ENCODE data around the gene MSGN1. TPM values are rescaled to one million over a fixed set of nuclear protein-coding genes. Genes with fewer than 3 reads are reported as not detected.

MSGN1 gene
- total RNA-seq, 1 donor from 2014 or later = not detected

DNA sequence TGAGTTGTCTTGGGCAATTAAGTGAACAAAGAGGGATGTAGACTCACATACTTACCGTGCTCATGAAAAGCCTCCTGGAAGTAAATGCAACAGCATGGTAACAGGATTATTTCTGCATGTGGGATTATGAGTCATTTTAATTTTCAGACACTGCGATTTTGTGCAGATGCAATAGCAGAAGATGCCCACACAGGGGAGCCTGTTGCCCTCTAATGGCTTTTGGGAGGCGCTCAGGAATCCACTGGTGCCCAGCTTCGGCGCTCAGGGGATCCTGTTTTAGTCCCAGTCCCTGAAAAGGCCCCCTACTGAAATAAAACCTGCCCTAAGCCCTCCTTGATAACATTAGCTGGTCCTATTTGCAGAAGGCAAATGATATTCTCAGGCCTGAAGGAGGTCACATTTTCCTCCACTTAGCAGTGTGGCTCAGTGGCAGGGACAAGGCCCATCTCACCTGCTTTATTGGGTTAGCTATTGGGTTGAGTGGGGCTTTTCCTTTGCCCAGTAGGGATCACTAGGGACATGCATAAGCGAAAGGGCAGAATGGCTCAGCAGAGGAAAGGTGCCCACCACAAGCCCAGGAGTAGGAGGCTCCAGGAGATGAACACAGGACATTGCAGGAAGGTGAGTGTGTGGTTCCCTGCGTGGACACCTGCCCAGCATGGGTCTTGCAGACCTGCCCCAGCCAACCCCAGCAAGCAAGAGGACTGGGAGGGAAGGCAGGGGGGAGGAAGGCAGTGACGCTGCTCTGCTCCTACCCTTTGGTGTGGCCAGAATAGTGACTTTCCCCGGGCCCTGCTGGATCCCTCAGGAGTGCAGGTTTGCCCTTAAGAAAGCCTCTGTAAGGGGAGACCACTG, 35.7 kb downstream of the MSGN1 start:
- peak; percentile 14 for DNase-seq (ENCODE audit: low read depth)
- TF ChIP-seq, protein P1, sequence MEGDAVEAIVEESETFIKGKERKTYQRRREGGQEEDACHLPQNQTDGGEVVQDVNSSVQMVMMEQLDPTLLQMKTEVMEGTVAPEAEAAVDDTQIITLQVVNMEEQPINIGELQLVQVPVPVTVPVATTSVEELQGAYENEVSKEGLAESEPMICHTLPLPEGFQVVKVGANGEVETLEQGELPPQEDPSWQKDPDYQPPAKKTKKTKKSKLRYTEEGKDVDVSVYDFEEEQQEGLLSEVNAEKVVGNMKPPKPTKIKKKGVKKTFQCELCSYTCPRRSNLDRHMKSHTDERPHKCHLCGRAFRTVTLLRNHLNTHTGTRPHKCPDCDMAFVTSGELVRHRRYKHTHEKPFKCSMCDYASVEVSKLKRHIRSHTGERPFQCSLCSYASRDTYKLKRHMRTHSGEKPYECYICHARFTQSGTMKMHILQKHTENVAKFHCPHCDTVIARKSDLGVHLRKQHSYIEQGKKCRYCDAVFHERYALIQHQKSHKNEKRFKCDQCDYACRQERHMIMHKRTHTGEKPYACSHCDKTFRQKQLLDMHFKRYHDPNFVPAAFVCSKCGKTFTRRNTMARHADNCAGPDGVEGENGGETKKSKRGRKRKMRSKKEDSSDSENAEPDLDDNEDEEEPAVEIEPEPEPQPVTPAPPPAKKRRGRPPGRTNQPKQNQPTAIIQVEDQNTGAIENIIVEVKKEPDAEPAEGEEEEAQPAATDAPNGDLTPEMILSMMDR (IDR thresholded peaks at IDR 0.05; ENCODE audit: insufficient read depth, low read length, poor library complexity, severe bottlenecking) = peak; percentile 95
- Histone ChIP-seq H3K36me3 (ENCODE audit: control insufficient read depth, insufficient read depth, low read length) (no peaks in the 10 kb centered on the region), H3K4me3 (ENCODE audit: low read depth, low read length) (no peak overlapping the region), H3K27me3 (ENCODE audit: control insufficient read depth, insufficient read depth, low read length) (peaks cover 3% of the 10 kb centered on the region)

DNA sequence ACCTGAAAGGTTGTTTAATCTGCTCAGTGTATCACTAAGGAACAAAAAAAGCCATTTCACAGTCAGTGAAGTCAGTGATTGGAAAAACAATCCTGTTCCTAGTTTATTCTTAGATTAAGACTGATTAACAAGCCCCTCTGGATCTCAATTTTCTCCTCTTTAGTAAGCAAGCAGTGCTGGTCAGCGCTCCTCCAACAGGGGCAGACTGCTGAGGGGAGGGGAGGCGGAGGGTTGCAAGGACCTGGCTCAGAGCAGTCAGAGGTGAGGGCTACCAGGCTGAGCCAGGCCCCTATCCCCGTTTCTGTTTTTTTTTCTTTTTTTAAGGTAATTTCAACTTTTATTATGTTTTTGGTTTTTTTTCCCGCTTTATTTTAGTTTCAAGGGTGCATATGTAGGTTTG, 37.5 kb downstream of the MSGN1 start:
- DNase-seq (ENCODE audit: low read depth) = no peak
- TF ChIP-seq, protein P1 (IDR thresholded peaks at IDR 0.05; ENCODE audit: insufficient read depth, low read length, poor library complexity, severe bottlenecking) = peak; percentile 6
- H3K36me3 ChIP-seq (ENCODE audit: control insufficient read depth, insufficient read depth, low read length) = no peaks in the 10 kb centered on the region
- H3K27me3 ChIP-seq (ENCODE audit: control insufficient read depth, insufficient read depth, low read length) = peaks cover 3% of the 10 kb centered on the region
- H3K4me3 ChIP-seq (ENCODE audit: low read depth, low read length) = no peak overlapping the region

DNA sequence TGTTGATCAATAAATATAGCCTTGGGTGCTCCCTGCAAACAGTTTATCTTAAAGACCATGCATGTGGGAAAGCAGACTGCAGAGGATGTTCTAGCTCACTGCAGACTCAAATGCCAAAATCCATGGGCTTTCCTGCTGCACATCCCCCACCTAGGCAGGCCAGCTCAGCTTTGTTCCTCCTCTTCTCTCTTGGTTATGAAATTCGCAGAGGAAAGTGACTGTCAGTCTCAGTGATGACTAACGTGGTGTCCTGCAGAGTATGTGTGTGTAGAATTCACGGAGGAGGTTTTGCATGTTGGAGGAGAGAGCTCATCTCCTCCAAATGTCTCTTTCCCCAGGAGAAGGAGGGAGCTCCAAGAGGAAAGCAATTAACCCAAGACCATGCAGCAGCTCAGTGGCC, 40.8 kb downstream of the MSGN1 start:
- no peak overlapping the region for H3K4me3 ChIP-seq (ENCODE audit: low read depth, low read length)
- DNase-seq (ENCODE audit: low read depth) = no peak
- peaks cover 3% of the 10 kb centered on the region for H3K27me3 ChIP-seq (ENCODE audit: control insufficient read depth, insufficient read depth, low read length)
- H3K36me3 ChIP-seq (ENCODE audit: control insufficient read depth, insufficient read depth, low read length) = no peaks in the 10 kb centered on the region
- TF ChIP-seq, protein P1 (IDR thresholded peaks at IDR 0.05; ENCODE audit: insufficient read depth, low read length, poor library complexity, severe bottlenecking) = no peak

DNA sequence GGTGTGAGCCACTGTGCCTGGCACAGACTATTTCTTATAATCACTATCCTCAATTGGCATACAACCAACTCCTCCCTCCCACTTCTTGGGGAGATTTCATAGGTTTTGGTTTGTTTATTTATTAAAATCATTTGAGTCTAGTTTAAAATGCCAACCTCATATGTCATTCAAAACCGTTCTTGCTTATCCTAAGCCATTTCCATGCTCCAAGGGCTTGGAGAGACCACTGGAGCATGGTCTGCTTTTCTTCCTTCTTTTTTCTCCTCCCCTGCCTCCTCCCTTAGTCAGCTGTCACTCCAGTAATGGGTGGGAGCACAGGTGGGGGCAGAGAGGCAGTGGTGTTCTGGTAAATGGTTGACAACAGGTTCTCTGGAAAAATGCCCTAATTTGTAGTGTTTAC, 41.8 kb downstream of the MSGN1 start:
- H3K36me3 ChIP-seq (ENCODE audit: control insufficient read depth, insufficient read depth, low read length) = no peaks in the 10 kb centered on the region
- H3K27me3 ChIP-seq (ENCODE audit: control insufficient read depth, insufficient read depth, low read length) = no peaks in the 10 kb centered on the region
- no peak for DNase-seq (ENCODE audit: low read depth)
- no peak overlapping the region for H3K4me3 ChIP-seq (ENCODE audit: low read depth, low read length)
- TF ChIP-seq, protein P1 (IDR thresholded peaks at IDR 0.05; ENCODE audit: insufficient read depth, low read length, poor library complexity, severe bottlenecking) = no peak

DNA sequence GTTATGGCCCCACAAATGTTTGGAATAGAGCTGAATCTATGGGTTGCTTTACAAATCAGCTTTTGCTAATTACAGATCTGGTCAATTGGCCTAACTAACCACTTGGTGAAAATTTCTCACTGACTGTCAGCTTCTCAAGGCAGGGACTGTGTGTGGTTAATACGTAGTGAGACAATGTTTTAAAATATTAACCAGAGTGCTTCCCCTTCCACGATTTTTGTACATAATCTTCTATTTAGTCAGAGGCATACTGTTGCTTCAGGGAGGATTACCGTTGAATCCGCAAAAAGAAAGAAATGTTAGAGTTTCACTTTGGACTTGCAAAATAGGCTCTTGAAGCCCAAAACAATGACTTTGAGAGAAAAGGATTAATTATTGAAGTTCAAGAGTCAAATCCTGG, 47.3 kb downstream of the MSGN1 start:
- no peak overlapping the region for H3K4me3 ChIP-seq (ENCODE audit: low read depth, low read length)
- no peaks in the 10 kb centered on the region for H3K27me3 ChIP-seq (ENCODE audit: control insufficient read depth, insufficient read depth, low read length)
- no peak for DNase-seq (ENCODE audit: low read depth)
- H3K36me3 ChIP-seq (ENCODE audit: control insufficient read depth, insufficient read depth, low read length) = no peaks in the 10 kb centered on the region
- TF ChIP-seq, protein P1 (IDR thresholded peaks at IDR 0.05; ENCODE audit: insufficient read depth, low read length, poor library complexity, severe bottlenecking) = no peak

DNA sequence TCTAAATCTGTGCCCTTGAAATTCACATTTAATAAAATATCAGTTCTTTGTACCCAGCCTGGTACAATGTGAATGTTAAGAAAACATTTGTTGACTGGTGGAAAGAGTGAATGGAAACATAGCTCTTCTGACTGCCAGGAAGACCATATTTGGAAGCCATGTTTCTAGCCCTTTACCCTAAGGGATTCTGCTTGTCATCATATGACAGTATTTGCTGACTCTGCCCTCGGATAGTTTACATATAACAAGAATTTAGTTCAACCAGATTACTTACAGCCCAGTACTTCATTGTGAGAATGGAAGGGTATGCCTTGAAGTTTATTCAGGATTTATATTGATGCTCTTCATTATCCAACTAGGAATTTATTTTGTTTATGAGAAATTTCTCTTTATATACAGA, 48.4 kb downstream of the MSGN1 start:
- no peak for DNase-seq (ENCODE audit: low read depth)
- TF ChIP-seq, protein P1 (IDR thresholded peaks at IDR 0.05; ENCODE audit: insufficient read depth, low read length, poor library complexity, severe bottlenecking) = no peak
- Histone ChIP-seq H3K36me3 (ENCODE audit: control insufficient read depth, insufficient read depth, low read length) (no peaks in the 10 kb centered on the region), H3K27me3 (ENCODE audit: control insufficient read depth, insufficient read depth, low read length) (no peaks in the 10 kb centered on the region), H3K4me3 (ENCODE audit: low read depth, low read length) (no peak overlapping the region)
